Activated B cell treated with CpG ODN at 0.5 μM for 24 hours (primary cell): ENCODE measurements around the gene NBR1. TPM values are rescaled to one million over a fixed set of nuclear protein-coding genes. Genes with fewer than 3 reads are reported as not detected.

Experiments used
- ATAC-seq: fragments of 200-7000 bp; cut with Tn5 transposase; one replicate; pipeline ENCODE4 v1.10.0; 2021; ENCODE audit warnings: low read depth, mild to moderate bottlenecking, moderate library complexity
- CTCF ChIA-PET: fragments of 350-600 bp; sonication (Branson Sonifier 250); formaldehyde crosslinking; loops from one replicate; lab custom pipeline; 2021; ENCODE audit warnings: antibody characterized with exemption; lab: Charles Lee
- POLR2A ChIA-PET: fragments of 350-600 bp; sonication (Branson Sonifier 250); formaldehyde crosslinking; loops from one replicate; lab custom pipeline; 2021; ENCODE audit warnings: antibody characterized with exemption; lab: Charles Lee
- DNase-seq: peaks from one replicate; pipeline ENCODE4 v3.0.0; 2022
- H3K27ac Mint-ChIP-seq: one replicate; pipeline ENCODE4 v1.8.0; 2020; ENCODE audit warnings: mixed read lengths
- H3K27me3 Mint-ChIP-seq: one replicate; pipeline ENCODE4 v1.8.0; 2021; ENCODE audit warnings: mixed read lengths
- H3K36me3 Mint-ChIP-seq: one replicate; pipeline ENCODE4 v1.8.0; 2021; ENCODE audit warnings: low read depth, mixed read lengths
- H3K4me1 Mint-ChIP-seq: one replicate; pipeline ENCODE4 v1.8.0; 2021; ENCODE audit warnings: mixed read lengths
- H3K4me3 Mint-ChIP-seq: one replicate; pipeline ENCODE4 v1.8.0; 2020; ENCODE audit warnings: mild to moderate bottlenecking, mixed read lengths
- H3K9me3 Mint-ChIP-seq: one replicate; pipeline ENCODE4 v1.8.0; 2020; ENCODE audit warnings: mixed read lengths
- intact Hi-C: fragments of 100-400 bp; cut with micrococcal nuclease; formaldehyde crosslinking; loops from one replicate; pipeline ENCODE4 v1.15.1; 2024
- total RNA-seq: library from RNA; stranded (reverse); gene quantifications from 2 replicates; pipeline ENCODE4 v1.2.3, GENCODE V29; 2022
- TF ChIP-seq, protein P1 (sequence below): fragments of 200-600 bp; IDR thresholded peaks from one replicate; pipeline ENCODE4 v1.8.0; 2022; ENCODE audit warnings: antibody characterized with exemption, mild to moderate bottlenecking

NBR1 gene
- total RNA-seq, 1 donor from 2014 or later: 44.8 TPM

DNA sequence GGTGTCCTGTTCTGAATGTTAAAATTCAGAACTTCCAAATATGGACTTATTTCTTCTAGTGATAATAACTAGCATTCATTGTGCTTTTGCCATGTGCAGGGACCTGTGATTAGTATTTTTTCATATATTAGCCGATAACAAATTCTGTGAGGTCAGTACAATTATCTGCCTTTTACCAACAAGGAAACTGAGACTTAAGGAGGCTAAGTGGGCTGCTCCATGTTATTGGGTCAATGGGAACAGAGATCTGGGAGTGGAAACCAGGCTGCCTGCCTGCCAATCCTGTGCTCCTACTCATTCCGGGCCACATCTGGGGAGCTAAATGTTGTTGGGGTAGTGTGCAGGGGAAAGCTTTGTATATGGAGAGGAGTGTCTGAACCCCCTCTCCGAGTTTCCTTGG lies 44.3 kb downstream of the NBR1 start:
- DNase-seq (no peak), ATAC-seq (no peak)
- Mint-ChIP-seq H3K9me3 (no peaks in the 10 kb centered on the region), H3K4me1 (peaks cover 42% of the 10 kb centered on the region), H3K27ac (no peak overlapping the region), H3K36me3 (peaks cover 77% of the 10 kb centered on the region), H3K27me3 (no peaks in the 10 kb centered on the region), H3K4me3 (no peak overlapping the region)
- intact Hi-C loops: no loop called here
- TF ChIP-seq, protein P1, sequence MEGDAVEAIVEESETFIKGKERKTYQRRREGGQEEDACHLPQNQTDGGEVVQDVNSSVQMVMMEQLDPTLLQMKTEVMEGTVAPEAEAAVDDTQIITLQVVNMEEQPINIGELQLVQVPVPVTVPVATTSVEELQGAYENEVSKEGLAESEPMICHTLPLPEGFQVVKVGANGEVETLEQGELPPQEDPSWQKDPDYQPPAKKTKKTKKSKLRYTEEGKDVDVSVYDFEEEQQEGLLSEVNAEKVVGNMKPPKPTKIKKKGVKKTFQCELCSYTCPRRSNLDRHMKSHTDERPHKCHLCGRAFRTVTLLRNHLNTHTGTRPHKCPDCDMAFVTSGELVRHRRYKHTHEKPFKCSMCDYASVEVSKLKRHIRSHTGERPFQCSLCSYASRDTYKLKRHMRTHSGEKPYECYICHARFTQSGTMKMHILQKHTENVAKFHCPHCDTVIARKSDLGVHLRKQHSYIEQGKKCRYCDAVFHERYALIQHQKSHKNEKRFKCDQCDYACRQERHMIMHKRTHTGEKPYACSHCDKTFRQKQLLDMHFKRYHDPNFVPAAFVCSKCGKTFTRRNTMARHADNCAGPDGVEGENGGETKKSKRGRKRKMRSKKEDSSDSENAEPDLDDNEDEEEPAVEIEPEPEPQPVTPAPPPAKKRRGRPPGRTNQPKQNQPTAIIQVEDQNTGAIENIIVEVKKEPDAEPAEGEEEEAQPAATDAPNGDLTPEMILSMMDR: no peak
- POLR2A ChIA-PET: interaction anchor here (15.6 kb wide), 1 partner anchor 103 kb away, joined by 359 read pairs; no protein-coding TSS in a partner anchor
- CTCF ChIA-PET: interaction anchor here (1.6 kb wide), 1 partner anchor 101 kb away, joined by 3 read pairs; no protein-coding TSS in a partner anchor

DNA sequence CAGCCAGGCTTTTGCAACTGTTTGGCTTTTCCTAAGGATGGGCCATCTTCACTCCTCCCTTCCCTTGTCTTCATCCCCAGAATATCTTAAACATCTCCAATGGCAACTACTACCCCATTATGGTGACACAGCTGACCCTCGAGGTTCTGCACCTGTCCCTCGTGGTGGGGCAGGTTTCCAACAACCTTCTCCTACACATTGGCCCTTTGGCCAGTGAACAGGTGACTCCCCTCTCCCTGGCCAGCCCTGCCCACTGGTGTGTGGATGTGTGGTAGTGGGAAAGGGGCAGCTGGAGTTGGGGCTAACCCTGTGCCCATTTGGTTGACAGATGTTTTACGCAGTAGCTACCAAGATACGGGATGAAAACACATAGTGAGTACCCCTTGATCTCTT lies 45.4 kb downstream of the NBR1 start:
- ChIA-PET POLR2A (interaction anchor here (0.6 to 15.6 kb wide), 2 partner anchors 102 to 106 kb away, joined by 4 to 359 read pairs; no protein-coding TSS in a partner anchor), CTCF (interaction anchor here (1.6 kb wide), 1 partner anchor 100 kb away, joined by 3 read pairs; no protein-coding TSS in a partner anchor)
- DNase-seq (no peak), ATAC-seq (no peak)
- intact Hi-C loops: no loop called here
- H3K4me3 Mint-ChIP-seq: no peak overlapping the region
- no peaks in the 10 kb centered on the region for H3K27me3 Mint-ChIP-seq
- H3K27ac Mint-ChIP-seq: no peak overlapping the region
- TF ChIP-seq, protein P1: no peak
- no peaks in the 10 kb centered on the region for H3K9me3 Mint-ChIP-seq
- peaks cover 33% of the 10 kb centered on the region for H3K4me1 Mint-ChIP-seq
- peaks cover 78% of the 10 kb centered on the region for H3K36me3 Mint-ChIP-seq

GRCh38 chr17:43216762-43217613 lies 46.0 kb downstream of the NBR1 start:
- H3K27ac Mint-ChIP-seq: no peak overlapping the region
- no peak overlapping the region for H3K4me3 Mint-ChIP-seq
- H3K36me3 Mint-ChIP-seq: peaks cover 76% of the 10 kb centered on the region
- POLR2A ChIA-PET: interaction anchor here (15.6 kb wide), 1 partner anchor 101 kb away, joined by 359 read pairs; no protein-coding TSS in a partner anchor
- ATAC-seq (no peak), DNase-seq (no peak)
- CTCF ChIA-PET: interaction anchor here (1.6 kb wide), 1 partner anchor 100 kb away, joined by 3 read pairs; no protein-coding TSS in a partner anchor
- intact Hi-C loops: no loop called here
- H3K9me3 Mint-ChIP-seq: no peaks in the 10 kb centered on the region
- no peaks in the 10 kb centered on the region for H3K27me3 Mint-ChIP-seq
- peaks cover 29% of the 10 kb centered on the region for H3K4me1 Mint-ChIP-seq
- TF ChIP-seq, protein P1: no peak

- H3K27ac Mint-ChIP-seq: peak overlapping the region; percentile 50
- DNase-seq (no peak), ATAC-seq (no peak)
- H3K36me3 Mint-ChIP-seq: peaks cover 70% of the 10 kb centered on the region
- CTCF ChIA-PET: no interaction called here
- H3K9me3 Mint-ChIP-seq: no peaks in the 10 kb centered on the region
- peaks cover 23% of the 10 kb centered on the region for H3K4me1 Mint-ChIP-seq
- H3K4me3 Mint-ChIP-seq: no peak overlapping the region
- TF ChIP-seq, protein P1: no peak
- POLR2A ChIA-PET: interaction anchor here (15.6 kb wide), 1 partner anchor 100 kb away, joined by 359 read pairs; no protein-coding TSS in a partner anchor
- no peaks in the 10 kb centered on the region for H3K27me3 Mint-ChIP-seq
- intact Hi-C loops: no loop called here
Measured at GRCh38 chr17:43217614-43218087, 46.6 kb downstream of the NBR1 start.

DNA sequence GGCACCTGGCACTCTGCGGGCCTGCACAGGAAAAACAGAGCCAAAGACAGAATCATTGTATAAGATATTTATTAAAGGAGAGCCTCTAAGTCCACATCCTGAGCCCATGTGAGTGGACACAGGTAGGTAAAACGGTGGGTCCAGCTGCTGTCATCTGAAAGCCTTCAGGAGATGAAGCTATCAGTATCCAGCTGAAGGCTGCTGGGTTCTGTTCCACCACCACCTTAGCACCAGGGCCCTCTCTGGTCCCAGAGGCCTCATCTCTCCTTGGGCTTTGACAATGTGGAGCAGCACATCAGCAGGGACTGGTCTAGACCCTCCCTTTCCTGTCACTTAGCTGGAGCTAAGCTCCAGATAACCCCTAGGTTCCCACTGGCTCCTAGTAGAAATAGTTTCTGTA lies 48.0 kb downstream of the NBR1 start:
- intact Hi-C loops: no loop called here
- Mint-ChIP-seq H3K27me3 (no peaks in the 10 kb centered on the region), H3K27ac (no peak overlapping the region), H3K4me3 (no peak overlapping the region), H3K36me3 (peaks cover 70% of the 10 kb centered on the region), H3K4me1 (peaks cover 11% of the 10 kb centered on the region), H3K9me3 (no peaks in the 10 kb centered on the region)
- no peak for DNase-seq
- TF ChIP-seq, protein P1: no peak
- ChIA-PET CTCF (no interaction called here), POLR2A (interaction anchor here (15.6 kb wide), 1 partner anchor 99 kb away, joined by 359 read pairs; no protein-coding TSS in a partner anchor)
- no peak for ATAC-seq
